Prostate gland (tissue), 2 donors: ENCODE data around the gene BHLHE40. TPM values are rescaled to one million over a fixed set of nuclear protein-coding genes. Genes with fewer than 3 reads are reported as not detected.

Experiments used
- DNase-seq: peaks from one replicate; pipeline ENCODE4 v3.0.0-alpha.2; 2019; ENCODE audit warnings: low spot score
- H3K27ac ChIP-seq, 2 donors: fragments of 200-600 bp; sonication (generic); 2 replicates each; pipeline ENCODE4 v1.5.1; 2017 to 2019
- H3K27me3 ChIP-seq: fragments of 200-600 bp; sonication (generic); replicated peaks from 2 replicates; pipeline ENCODE4 v1.5.1; 2019; ENCODE audit not compliant: insufficient read depth
- H3K36me3 ChIP-seq, 2 donors: fragments of 200-600 bp; sonication (generic); 1 replicate in 1 of 2; 2 replicates in 1 of 2; pipeline versions ENCODE4 v1.5.1 to v1.8.1; 2017 to 2019
- H3K4me1 ChIP-seq: fragments of 200-600 bp; sonication (generic); replicated peaks from 2 replicates; pipeline ENCODE4 v1.5.1; 2019
- H3K4me3 ChIP-seq, 2 donors: fragments of 200-600 bp; sonication (generic); 2 replicates each; pipeline ENCODE4 v1.5.1; 2017 to 2019
- H3K9me3 ChIP-seq: fragments of 200-600 bp; sonication (generic); 2 replicates; pipeline ENCODE4 v1.5.1; 2017
- CTCF ChIP-seq, 4 experiments: fragments of 200-600 bp in 2 of 4; fragments of 450-650 bp in 2 of 4; sonication (generic) in 2 of 4; IDR thresholded peaks; 1 replicate in 3 of 4; 2 replicates in 1 of 4; pipeline ENCODE4 v1.5.1; 2016 to 2019; ENCODE audit warnings: antibody characterized with exemption in 4 of 4, mild to moderate bottlenecking in 2 of 4, moderate library complexity in 2 of 4
- POLR2A ChIP-seq: fragments of 450-650 bp; IDR thresholded peaks from one replicate; pipeline ENCODE4 v1.6.1; 2016; ENCODE audit warnings: antibody characterized with exemption, mild to moderate bottlenecking
- POLR2AphosphoS5 ChIP-seq: sonication (generic); formaldehyde crosslinking; IDR thresholded peaks from one replicate; pipeline ENCODE4 v1.6.1; 2017; ENCODE audit warnings: antibody characterized with exemption
- WGBS: methylation state at CpG from one replicate; pipeline ENCODE4 v1.1.5; 2018; 5-methylcytosine and 5-hydroxymethylcytosine counted together
- intact Hi-C: fragments of 100-400 bp; cut with DNase I; formaldehyde crosslinking; loops from one replicate; pipeline ENCODE4 v1.14.2; 2022
- total RNA-seq, 2 donors: library from RNA; depleted of rRNA; stranded (reverse); fragments of >200 nt; gene quantifications; one replicate each; pipeline ENCODE4 v1.1.0, GENCODE V29; 2016

The BHLHE40 gene
- total RNA-seq, 2 donors from 2014 or later = 32.3 to 52.0 TPM

GRCh38 chr3:5013021-5013906 lies 34.0 kb downstream of the BHLHE40 start:
- intact Hi-C loops = no loop called here
- Histone ChIP-seq H3K36me3 (no peaks in the 10 kb centered on the region), H3K4me1 (no peaks in the 10 kb centered on the region), H3K27ac (no peak overlapping the region), H3K27me3 (no peaks in the 10 kb centered on the region), H3K9me3 (no peaks in the 10 kb centered on the region), H3K4me3 (no peak overlapping the region)
- WGBS = 79% methylated on average over 5 of the region's 5 CpGs
- TF ChIP-seq CTCF (IDR thresholded peaks at IDR 0.05) (no peak), POLR2AphosphoS5 (no peak), POLR2A (no peak)
- peak; percentile 39 for DNase-seq

DNA sequence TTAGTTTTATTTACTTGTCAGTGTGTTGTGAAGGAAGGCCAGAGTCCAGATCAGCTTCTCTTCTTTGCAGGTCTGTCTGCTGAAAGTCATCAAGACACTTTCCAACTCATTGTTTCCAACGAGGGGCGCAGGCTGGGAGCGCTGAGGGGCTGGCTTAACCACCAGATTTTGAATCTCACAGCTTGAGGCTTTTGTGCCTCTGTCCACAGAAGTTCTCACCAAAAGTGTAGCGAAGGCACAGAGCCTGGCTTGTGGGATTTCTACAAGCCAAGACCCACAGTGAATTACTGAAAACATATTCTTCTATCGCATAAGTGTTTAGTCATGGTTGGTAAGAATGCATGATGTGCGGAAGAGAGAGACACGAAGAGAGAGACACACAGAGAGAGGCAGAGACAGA lies 35.2 kb downstream of the BHLHE40 start:
- Histone ChIP-seq H3K4me1 (no peaks in the 10 kb centered on the region), H3K27ac (no peak overlapping the region), H3K36me3 (no peaks in the 10 kb centered on the region), H3K9me3 (no peaks in the 10 kb centered on the region), H3K4me3 (no peak overlapping the region), H3K27me3 (no peaks in the 10 kb centered on the region)
- no peak for TF ChIP-seq CTCF (IDR thresholded peaks at IDR 0.05)
- no peak for TF ChIP-seq POLR2A
- TF ChIP-seq POLR2AphosphoS5 = no peak
- DNase-seq = no peak
- WGBS = 79% methylated on average over 7 of the region's 7 CpGs
- intact Hi-C loops = no loop called here

DNA sequence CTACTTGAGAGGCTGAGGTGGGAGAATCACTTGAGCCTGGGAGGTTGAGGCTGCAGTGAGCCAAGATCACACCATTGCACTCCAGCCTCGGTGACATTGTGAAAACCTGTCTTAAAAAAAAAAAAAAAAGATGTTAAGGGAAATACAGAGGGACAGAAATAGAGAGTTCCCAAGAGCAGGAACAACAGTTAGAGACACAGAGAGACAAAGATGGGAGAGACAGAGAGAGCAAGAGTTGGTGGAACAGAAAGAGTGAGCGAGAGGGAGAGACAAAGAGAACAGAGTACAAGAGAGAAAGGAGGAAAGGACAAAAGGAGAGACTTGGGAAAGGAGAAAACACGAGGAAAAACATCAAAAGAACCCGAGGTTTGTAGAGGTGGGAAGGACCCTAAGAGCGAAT lies 35.8 kb downstream of the BHLHE40 start:
- H3K4me3 ChIP-seq = no peak overlapping the region
- no peak for DNase-seq
- H3K36me3 ChIP-seq = no peaks in the 10 kb centered on the region
- no peaks in the 10 kb centered on the region for H3K9me3 ChIP-seq
- no peaks in the 10 kb centered on the region for H3K4me1 ChIP-seq
- TF ChIP-seq POLR2AphosphoS5 (no peak), CTCF (IDR thresholded peaks at IDR 0.05) (no peak), POLR2A (no peak)
- H3K27me3 ChIP-seq = no peaks in the 10 kb centered on the region
- H3K27ac ChIP-seq = no peak overlapping the region
- intact Hi-C loops = no loop called here
- WGBS = 84% methylated on average over 5 of the region's 5 CpGs

- no peak for DNase-seq
- H3K36me3 ChIP-seq = no peaks in the 10 kb centered on the region
- H3K4me3 ChIP-seq = no peak overlapping the region
- intact Hi-C loops = no loop called here
- no peaks in the 10 kb centered on the region for H3K4me1 ChIP-seq
- TF ChIP-seq POLR2AphosphoS5 = peak; percentile 10
- TF ChIP-seq POLR2A = no peak
- TF ChIP-seq CTCF (IDR thresholded peaks at IDR 0.05) = no peak
- no peak overlapping the region for H3K27ac ChIP-seq
- WGBS = 76% methylated on average over 11 of the region's 11 CpGs
- no peaks in the 10 kb centered on the region for H3K9me3 ChIP-seq
- H3K27me3 ChIP-seq = no peaks in the 10 kb centered on the region
Measured at GRCh38 chr3:5016211-5017161, 37.2 kb downstream of the BHLHE40 start.
